Astrocyte of the hippocampus (primary cell): ENCODE data around the gene MTUS2.

ENCODE experiments used
- DNase-seq: peaks from one replicate; pipeline ENCODE4 v3.0.0; 2011; ENCODE audit warnings: low read depth, low spot score

MTUS2 gene

GRCh38 chr13:29543230-29544215, 723.4 kb downstream of the MTUS2 start:
- DNase-seq, result peak; percentile 54

DNA sequence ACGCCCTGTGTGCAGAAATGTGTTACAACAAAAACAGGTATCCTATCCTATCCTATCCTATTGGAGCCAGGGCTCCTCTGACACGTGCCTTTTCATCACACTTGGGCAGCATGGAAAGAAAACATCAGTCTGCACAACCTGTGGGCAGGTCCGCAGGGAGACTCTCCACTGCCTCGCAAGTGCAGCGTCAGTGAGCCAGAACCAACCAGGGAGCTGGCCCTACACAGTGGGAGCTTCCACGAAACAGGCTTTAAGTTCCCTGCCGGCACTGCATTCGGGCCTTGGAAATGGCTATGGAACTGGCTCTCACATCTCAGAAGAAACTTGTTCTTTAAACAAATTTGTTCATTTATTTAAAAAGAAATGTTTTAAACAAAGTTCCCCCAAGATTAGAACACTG, 725.8 kb downstream of the MTUS2 start:
- no peak for DNase-seq

DNA sequence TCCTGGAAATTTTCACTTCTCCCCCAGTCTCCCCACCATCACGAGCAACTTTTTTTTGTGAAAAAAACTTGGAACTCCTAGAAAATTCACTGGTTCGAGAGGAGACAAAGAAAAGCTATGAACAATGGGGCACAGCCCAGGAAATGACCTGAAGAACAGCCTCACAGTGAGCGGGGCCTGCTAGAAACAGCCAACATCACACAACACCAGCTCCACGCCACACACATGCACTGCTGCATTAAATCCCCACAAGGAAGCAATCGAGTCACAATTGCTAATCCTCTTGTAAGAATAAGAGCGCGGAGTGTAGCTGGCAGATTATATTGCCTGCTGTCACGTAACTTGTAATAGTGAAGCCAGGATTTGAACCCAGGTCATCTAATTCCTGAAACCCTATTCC, 726.5 kb downstream of the MTUS2 start:
- no peak for DNase-seq

DNA sequence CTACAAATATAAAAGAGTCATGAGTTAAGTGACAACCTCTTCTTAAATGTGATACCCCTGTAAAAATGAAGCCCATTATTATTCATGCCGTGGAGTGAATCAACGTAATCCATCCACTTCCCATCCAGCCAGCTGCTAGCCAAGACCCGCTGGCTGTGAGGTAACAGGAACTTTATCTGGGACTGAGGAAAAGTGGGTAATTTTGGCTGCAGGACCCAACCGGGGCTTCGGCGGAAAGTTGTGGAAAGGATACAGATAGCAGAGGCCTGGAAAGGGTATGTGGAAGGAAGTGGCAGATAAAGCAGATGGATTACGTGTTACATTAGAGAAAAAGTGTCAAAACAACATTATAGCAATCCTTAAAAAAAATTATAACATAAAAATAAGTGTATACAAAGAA, 727.0 kb downstream of the MTUS2 start:
- no peak for DNase-seq

- peak; percentile 86 for DNase-seq
Measured at GRCh38 chr13:29548722-29549121, 728.6 kb downstream of the MTUS2 start.

DNA sequence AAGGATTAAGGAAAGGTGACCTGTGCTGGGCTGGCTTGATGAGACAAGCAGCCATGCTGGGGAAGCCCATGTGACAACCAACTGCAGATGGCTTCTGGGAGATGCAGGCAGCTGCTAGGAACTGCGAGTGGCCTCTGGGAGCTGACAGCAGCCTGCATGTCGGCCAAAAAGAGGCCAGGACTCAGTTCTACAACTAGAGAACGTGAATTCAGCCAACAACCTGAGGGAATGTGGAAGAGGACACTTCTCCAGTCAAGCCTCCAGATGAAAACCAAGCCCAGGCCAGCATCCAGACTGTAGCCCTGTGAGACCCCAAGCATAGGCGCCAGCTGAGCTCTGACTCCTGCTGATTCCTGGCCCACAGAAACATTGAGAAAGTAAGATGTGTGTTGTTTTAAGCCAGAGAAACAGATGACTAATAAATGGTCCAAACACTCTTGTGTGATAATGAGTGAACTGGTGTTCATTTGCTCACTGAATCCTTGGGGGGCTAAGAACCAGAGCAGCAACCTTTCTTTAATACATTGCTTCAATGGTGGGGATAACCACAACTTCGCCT, 730.4 kb downstream of the MTUS2 start:
- DNase-seq, result no peak

GRCh38 chr13:29551214-29551613, 731.1 kb downstream of the MTUS2 start:
- no peak for DNase-seq
